Activated CD4-positive, alpha-beta T cell treated with anti-CD3 and anti-CD28 coated beads for 36 hours (primary cell): Measurements from ENCODE around the gene EEFSEC. TPM values are rescaled to one million over a fixed set of nuclear protein-coding genes. Genes with fewer than 3 reads are reported as not detected.

Experiments
- ATAC-seq: fragments of 200-7000 bp; cut with Tn5 transposase; one replicate; pipeline ENCODE4 v1.10.0; 2021; ENCODE audit warnings: mild to moderate bottlenecking, moderate library complexity
- CTCF ChIA-PET: fragments of 350-600 bp; sonication (Branson Sonifier 250); formaldehyde crosslinking; loops from one replicate; lab custom pipeline; 2021; ENCODE audit warnings: antibody characterized with exemption; lab: Charles Lee
- POLR2A ChIA-PET: fragments of 350-600 bp; sonication (Branson Sonifier 250); formaldehyde crosslinking; loops from one replicate; lab custom pipeline; 2021; ENCODE audit warnings: antibody characterized with exemption, inconsistent platforms; lab: Charles Lee
- DNase-seq: peaks from one replicate; pipeline ENCODE4 v3.0.0-alpha.2; 2020
- H3K27ac Mint-ChIP-seq: one replicate; pipeline ENCODE4 v1.8.0; 2021; ENCODE audit warnings: mixed read lengths
- H3K27me3 Mint-ChIP-seq: one replicate; pipeline ENCODE4 v1.8.0; 2021; ENCODE audit warnings: mixed read lengths
- H3K36me3 Mint-ChIP-seq: one replicate; pipeline ENCODE4 v1.8.0; 2021; ENCODE audit warnings: low read depth, mixed read lengths
- H3K4me1 Mint-ChIP-seq: one replicate; pipeline ENCODE4 v1.8.0; 2021; ENCODE audit warnings: mixed read lengths
- H3K4me3 Mint-ChIP-seq: one replicate; pipeline ENCODE4 v1.8.0; 2021; ENCODE audit warnings: mild to moderate bottlenecking, moderate library complexity, mixed read lengths
- H3K9me3 Mint-ChIP-seq: one replicate; pipeline ENCODE4 v1.8.0; 2021; ENCODE audit warnings: low read depth, mixed read lengths
- intact Hi-C, 2 experiments: fragments of 100-400 bp; cut with DNase I in 1 of 2; cut with micrococcal nuclease in 1 of 2; formaldehyde crosslinking; loops; one replicate each; pipeline versions ENCODE4 v1.14.2 to v1.15.1; 2022 to 2024; cut with DNase I, micrococcal nuclease
- total RNA-seq, 2 experiments: library from RNA; stranded (reverse); gene quantifications; one replicate each; pipeline ENCODE4 v1.2.3, GENCODE V29; 2021

The EEFSEC gene
- total RNA-seq, 2 experiments from 2014 or later = 19.6 to 20.7 TPM

- Mint-ChIP-seq H3K9me3 (no peaks in the 10 kb centered on the region), H3K4me3 (no peak overlapping the region), H3K27ac (no peak overlapping the region), H3K27me3 (no peaks in the 10 kb centered on the region), H3K36me3 (no peaks in the 10 kb centered on the region), H3K4me1 (no peaks in the 10 kb centered on the region)
- ChIA-PET POLR2A (no interaction called here), CTCF (no interaction called here)
- intact Hi-C loops = no loop called here
- DNase-seq (no peak), ATAC-seq (no peak)
Measured at GRCh38 chr3:128400671-128401070, 247.4 kb downstream of the EEFSEC start.

GRCh38 chr3:128402319-128402718 is 249.0 kb downstream of the EEFSEC start:
- Mint-ChIP-seq H3K9me3 (no peaks in the 10 kb centered on the region), H3K4me1 (no peaks in the 10 kb centered on the region), H3K4me3 (no peak overlapping the region), H3K36me3 (no peaks in the 10 kb centered on the region), H3K27me3 (no peaks in the 10 kb centered on the region), H3K27ac (no peak overlapping the region)
- ChIA-PET POLR2A (no interaction called here), CTCF (no interaction called here)
- DNase-seq = no peak
- no peak for ATAC-seq
- intact Hi-C loops = no loop called here

- ATAC-seq = no peak
- ChIA-PET CTCF (no interaction called here), POLR2A (no interaction called here)
- Mint-ChIP-seq H3K4me3 (no peak overlapping the region), H3K4me1 (no peaks in the 10 kb centered on the region), H3K27me3 (no peaks in the 10 kb centered on the region), H3K9me3 (no peaks in the 10 kb centered on the region), H3K27ac (no peak overlapping the region), H3K36me3 (no peaks in the 10 kb centered on the region)
- DNase-seq = no peak
- intact Hi-C loops = no loop called here
Measured at GRCh38 chr3:128402998-128403397, 249.7 kb downstream of the EEFSEC start.

DNA sequence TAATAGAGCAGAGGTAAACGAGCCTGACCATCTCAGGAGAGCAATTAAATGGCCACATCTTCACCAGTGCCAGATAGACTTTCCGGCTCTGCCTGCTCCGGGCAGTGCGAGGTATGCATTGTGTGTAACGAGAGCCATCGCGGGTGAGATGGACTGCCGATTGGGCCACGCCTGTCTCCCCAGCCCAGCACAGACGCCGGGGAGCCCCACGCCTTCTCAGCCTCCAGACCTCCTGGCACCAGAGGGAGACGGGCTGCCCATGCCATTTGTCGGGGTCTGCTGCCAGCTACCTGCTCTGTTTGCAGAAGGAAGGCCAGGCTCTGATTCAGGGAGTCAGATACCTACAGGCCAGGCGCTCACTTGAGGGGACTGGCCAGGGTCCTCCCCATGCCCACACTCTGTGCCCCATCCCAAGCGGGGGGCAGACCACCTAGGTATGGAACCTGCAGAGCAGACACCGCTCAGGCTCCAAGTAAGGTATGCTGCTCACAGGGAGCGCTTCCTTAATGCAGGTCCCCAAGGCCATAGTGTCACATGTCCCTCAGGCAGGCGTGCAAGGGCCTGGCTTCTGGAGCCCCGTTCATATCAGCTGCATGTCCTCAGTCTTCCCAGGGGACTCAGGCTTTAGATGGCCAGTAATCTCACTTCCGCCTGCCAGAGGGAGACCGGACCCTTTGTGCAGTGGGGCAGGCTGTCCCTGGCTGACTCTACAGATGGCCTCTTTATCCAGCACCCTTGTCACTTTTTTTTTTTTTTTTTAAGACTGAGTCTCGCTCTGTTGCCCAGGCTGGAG is 251.2 kb downstream of the EEFSEC start:
- intact Hi-C loops = no loop called here
- no peak for ATAC-seq
- POLR2A ChIA-PET = no interaction called here
- H3K9me3 Mint-ChIP-seq = no peaks in the 10 kb centered on the region
- no peaks in the 10 kb centered on the region for H3K27me3 Mint-ChIP-seq
- H3K36me3 Mint-ChIP-seq = no peaks in the 10 kb centered on the region
- H3K4me3 Mint-ChIP-seq = no peak overlapping the region
- H3K27ac Mint-ChIP-seq = no peak overlapping the region
- no peak for DNase-seq
- CTCF ChIA-PET = interaction anchor here (1.2 kb wide), 1 partner anchor 202 kb away, joined by 3 read pairs; no protein-coding TSS in a partner anchor
- no peaks in the 10 kb centered on the region for H3K4me1 Mint-ChIP-seq

DNA sequence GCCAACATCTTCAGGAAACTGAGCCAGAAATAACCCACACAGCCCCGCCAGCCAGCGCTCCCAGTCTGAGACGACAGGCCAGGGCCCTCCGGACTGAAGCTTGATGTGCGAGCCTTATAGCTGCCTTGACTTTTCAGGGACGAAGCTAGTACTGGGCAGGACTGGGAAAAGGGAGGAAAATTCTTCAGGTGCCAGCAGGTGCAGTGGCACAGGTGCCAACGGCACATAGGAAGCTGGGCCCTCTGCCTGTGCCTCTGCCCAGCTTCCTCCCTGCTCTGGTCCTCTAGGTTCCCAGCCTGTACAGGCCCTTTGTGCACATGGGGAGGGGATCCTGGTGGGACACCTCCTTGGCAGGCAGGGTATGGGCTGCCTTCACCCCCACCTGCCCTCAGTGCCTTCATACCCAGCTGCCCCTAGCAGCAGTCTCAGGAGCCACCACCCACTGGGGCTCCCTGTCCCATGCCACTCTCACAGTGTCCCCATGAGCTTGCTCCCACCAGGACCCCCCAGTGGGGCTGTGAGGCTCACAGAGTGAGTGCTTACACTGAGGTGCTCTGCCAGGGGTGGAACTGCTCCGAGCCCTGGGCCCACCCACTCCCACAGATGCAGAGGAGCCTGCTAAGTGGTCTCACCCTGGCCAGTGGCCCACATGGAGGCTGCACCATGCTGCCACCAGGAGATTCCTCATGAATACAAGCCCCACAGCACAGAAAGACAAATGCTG is 252.4 kb downstream of the EEFSEC start:
- Mint-ChIP-seq H3K9me3 (no peaks in the 10 kb centered on the region), H3K27me3 (no peaks in the 10 kb centered on the region), H3K27ac (no peak overlapping the region), H3K36me3 (no peaks in the 10 kb centered on the region), H3K4me3 (no peak overlapping the region), H3K4me1 (no peaks in the 10 kb centered on the region)
- ChIA-PET CTCF (interaction anchor here (0.6 to 1.2 kb wide), 3 partner anchors 20 to 200 kb away, joined by 3 to 4 read pairs (median 3); no protein-coding TSS in a partner anchor), POLR2A (no interaction called here)
- DNase-seq (no peak), ATAC-seq (no peak)
- intact Hi-C loops = no loop called here

DNA sequence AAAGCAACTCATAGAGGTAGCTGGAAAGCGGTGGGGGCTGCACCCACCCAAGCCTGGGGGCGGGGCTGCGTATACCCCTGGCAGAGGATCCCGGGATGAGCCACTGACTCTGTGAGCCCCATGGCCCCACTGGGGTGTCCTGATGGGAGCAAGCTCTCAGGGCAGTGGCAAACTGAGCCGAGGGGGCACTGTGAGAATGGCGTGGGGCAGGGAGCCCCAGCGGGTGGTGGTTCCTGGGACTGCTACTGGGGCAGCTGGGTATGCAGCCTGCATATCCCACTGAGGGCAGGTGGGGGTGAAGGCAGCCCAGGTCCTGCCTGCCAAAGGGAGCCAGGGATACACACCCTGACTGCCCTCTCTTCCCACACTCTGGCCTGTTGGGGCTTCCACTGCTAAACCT is 254.0 kb downstream of the EEFSEC start:
- H3K27ac Mint-ChIP-seq = no peak overlapping the region
- intact Hi-C loops = no loop called here
- POLR2A ChIA-PET = no interaction called here
- CTCF ChIA-PET = no interaction called here
- H3K4me3 Mint-ChIP-seq = no peak overlapping the region
- no peak for DNase-seq
- ATAC-seq = no peak
- no peaks in the 10 kb centered on the region for H3K36me3 Mint-ChIP-seq
- H3K4me1 Mint-ChIP-seq = no peaks in the 10 kb centered on the region
- H3K27me3 Mint-ChIP-seq = no peaks in the 10 kb centered on the region
- H3K9me3 Mint-ChIP-seq = no peaks in the 10 kb centered on the region

GRCh38 chr3:128408012-128408692 is 254.9 kb downstream of the EEFSEC start:
- no peak overlapping the region for H3K4me3 Mint-ChIP-seq
- H3K9me3 Mint-ChIP-seq = no peaks in the 10 kb centered on the region
- CTCF ChIA-PET = no interaction called here
- POLR2A ChIA-PET = no interaction called here
- H3K27me3 Mint-ChIP-seq = no peaks in the 10 kb centered on the region
- intact Hi-C loops = no loop called here
- ATAC-seq (no peak), DNase-seq (no peak)
- no peaks in the 10 kb centered on the region for H3K4me1 Mint-ChIP-seq
- no peaks in the 10 kb centered on the region for H3K36me3 Mint-ChIP-seq
- H3K27ac Mint-ChIP-seq = no peak overlapping the region

GRCh38 chr3:128408693-128409623 is 255.7 kb downstream of the EEFSEC start:
- H3K4me3 Mint-ChIP-seq = no peak overlapping the region
- H3K36me3 Mint-ChIP-seq = no peaks in the 10 kb centered on the region
- no peak for ATAC-seq
- H3K27me3 Mint-ChIP-seq = no peaks in the 10 kb centered on the region
- no peak overlapping the region for H3K27ac Mint-ChIP-seq
- ChIA-PET CTCF (no interaction called here), POLR2A (no interaction called here)
- intact Hi-C loops = no loop called here
- no peaks in the 10 kb centered on the region for H3K9me3 Mint-ChIP-seq
- DNase-seq = no peak
- H3K4me1 Mint-ChIP-seq = no peaks in the 10 kb centered on the region

DNA sequence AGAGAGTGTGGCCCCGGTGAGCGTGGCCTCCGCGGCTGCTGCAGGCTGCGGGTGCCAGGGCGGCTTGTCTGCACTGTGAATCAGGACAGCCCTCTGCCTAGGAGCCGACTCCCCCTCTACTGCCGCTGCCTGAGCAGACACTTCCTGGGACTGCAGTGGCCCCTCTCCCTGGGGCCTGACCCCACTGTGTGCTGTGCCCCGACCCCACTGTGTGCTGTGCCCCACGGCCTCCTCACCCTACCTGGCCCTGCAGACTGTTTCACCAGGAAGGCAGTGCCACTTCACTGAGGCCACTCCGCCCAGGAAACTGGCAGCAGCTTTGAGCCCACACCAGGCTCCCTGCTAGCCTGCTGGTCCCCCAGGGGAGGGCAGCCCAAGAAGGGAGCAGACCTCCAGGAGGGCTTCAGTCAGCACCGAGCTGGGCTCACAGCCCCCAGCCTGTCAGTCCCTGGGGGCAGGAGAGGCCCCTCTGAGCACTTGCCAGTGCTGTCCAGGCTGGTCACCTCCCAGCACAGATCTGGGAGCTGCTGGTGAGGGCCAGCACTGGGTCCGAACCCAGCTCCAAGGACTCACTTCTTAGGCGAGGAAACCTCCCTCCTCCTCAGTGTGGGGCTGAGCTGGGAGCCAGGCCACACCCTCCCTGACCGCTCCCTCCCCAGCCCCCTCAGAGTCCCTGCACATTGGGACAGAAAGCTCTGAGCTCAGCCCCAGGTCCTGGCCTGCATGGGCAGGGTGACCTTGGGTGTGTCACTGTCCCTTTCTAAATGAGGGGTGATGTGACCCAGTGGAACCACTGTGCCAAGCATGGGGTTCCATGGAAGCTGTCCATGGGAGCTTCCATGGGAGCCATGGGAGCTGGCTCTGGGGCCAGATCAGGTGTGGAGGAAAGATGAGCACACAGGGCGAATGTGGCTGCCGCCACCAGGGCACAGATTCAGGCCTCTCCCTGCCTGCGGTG is 256.6 kb downstream of the EEFSEC start:
- intact Hi-C loops = no loop called here
- H3K4me1 Mint-ChIP-seq = no peaks in the 10 kb centered on the region
- no peaks in the 10 kb centered on the region for H3K36me3 Mint-ChIP-seq
- ChIA-PET CTCF (no interaction called here), POLR2A (no interaction called here)
- no peaks in the 10 kb centered on the region for H3K9me3 Mint-ChIP-seq
- H3K27me3 Mint-ChIP-seq = no peaks in the 10 kb centered on the region
- H3K27ac Mint-ChIP-seq = no peak overlapping the region
- DNase-seq (no peak), ATAC-seq (no peak)
- H3K4me3 Mint-ChIP-seq = no peak overlapping the region

- ATAC-seq (no peak), DNase-seq (no peak)
- ChIA-PET CTCF (no interaction called here), POLR2A (no interaction called here)
- Mint-ChIP-seq H3K9me3 (no peaks in the 10 kb centered on the region), H3K4me1 (no peaks in the 10 kb centered on the region), H3K27me3 (no peaks in the 10 kb centered on the region), H3K36me3 (no peaks in the 10 kb centered on the region), H3K4me3 (no peak overlapping the region), H3K27ac (no peak overlapping the region)
- intact Hi-C loops = no loop called here
Measured at GRCh38 chr3:128410669-128411573, 257.6 kb downstream of the EEFSEC start.
